GM12801 (cell line): ENCODE results near the gene SUMF1.

Experiments used
- CTCF ChIP-seq: IDR thresholded peaks from one replicate; pipeline ENCODE4 v1.5.1; 2011; ENCODE audit warnings: control low read depth; ENCODE audit not compliant: insufficient read length; ENCODE audit errors: extremely low read depth

The SUMF1 gene

GRCh38 chr3:4471907-4472306, 4.8 kb upstream of the SUMF1 start:
- no peak for TF ChIP-seq CTCF

GRCh38 chr3:4467522-4467867, 426 bp upstream of the SUMF1 start:
- TF ChIP-seq CTCF = no peak

- TF ChIP-seq CTCF = no peak
These were observed 2.5 kb downstream of the SUMF1 start for GRCh38 chr3:4464576-4464975.

- no peak for TF ChIP-seq CTCF
These were observed 4.6 kb downstream of the SUMF1 start for GRCh38 chr3:4462369-4463040.

- TF ChIP-seq CTCF = no peak
These were observed 5.5 kb downstream of the SUMF1 start for GRCh38 chr3:4461468-4462090.

GRCh38 chr3:4460334-4460733, 6.7 kb downstream of the SUMF1 start:
- TF ChIP-seq CTCF = no peak

- TF ChIP-seq CTCF = no peak
These were observed 8.1 kb downstream of the SUMF1 start for GRCh38 chr3:4458961-4459360.

- no peak for TF ChIP-seq CTCF
These were observed 12.9 kb downstream of the SUMF1 start for GRCh38 chr3:4454142-4454541.
